ENCODE data around the gene NUDT17.

DNA sequence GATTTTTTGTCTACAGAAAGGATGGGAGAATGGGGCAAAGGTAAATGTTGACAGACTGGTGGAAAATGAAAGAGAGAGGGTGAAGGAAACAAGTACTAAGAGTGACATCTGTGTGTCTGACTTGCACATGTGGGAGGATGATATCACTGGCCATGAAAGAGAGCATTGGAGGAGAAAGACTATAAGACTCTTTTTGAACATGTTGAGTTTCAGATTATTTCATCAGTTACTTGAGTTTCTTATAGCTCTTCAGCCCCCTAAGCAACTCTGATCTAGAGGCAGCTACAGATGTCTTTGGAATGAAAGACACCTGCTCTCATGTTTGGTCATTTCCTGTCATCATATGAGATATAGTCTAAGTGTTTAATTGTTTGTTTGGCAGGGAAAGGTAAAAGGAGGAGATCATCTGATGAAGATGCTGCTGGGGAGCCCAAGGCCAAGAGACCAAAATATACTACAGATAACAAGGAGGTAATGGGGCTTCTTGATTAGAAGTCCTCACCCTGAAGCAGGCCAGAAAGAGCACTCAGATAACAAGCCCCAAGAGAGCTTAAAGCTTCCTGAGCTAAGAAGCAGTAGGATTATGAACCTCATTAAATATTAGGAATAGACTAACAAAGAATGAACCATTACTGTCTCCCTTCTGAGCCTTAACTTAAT lies 16.9 kb upstream of the NUDT17 start:
- TF ChIP-seq BACH2 (CRISPR knock-in tag; IDR thresholded peaks at IDR 0.05; ENCODE audit: borderline replicate concordance), result no peak
- no peak for TF ChIP-seq CREB5 (CRISPR knock-in tag; IDR thresholded peaks at IDR 0.05; ENCODE audit: low read depth)
- TF ChIP-seq TCF4 (CRISPR knock-in tag; IDR thresholded peaks at IDR 0.05; ENCODE audit: borderline replicate concordance), result no peak
- no peak for TF ChIP-seq ARNTL (CRISPR knock-in tag; IDR thresholded peaks at IDR 0.05; ENCODE audit: borderline replicate concordance, low read depth)
- no peak for TF ChIP-seq ESRRG (CRISPR knock-in tag; IDR thresholded peaks at IDR 0.05)
- TF ChIP-seq PATZ1 (CRISPR knock-in tag; IDR thresholded peaks at IDR 0.05; ENCODE audit: borderline replicate concordance), result no peak
- no peak for TF ChIP-seq TSHZ2 (CRISPR knock-in tag; IDR thresholded peaks at IDR 0.05)
- no peak for TF ChIP-seq ZFP3 (CRISPR knock-in tag; IDR thresholded peaks at IDR 0.05)
- no peak for TF ChIP-seq RARB (CRISPR knock-in tag; IDR thresholded peaks at IDR 0.05)

Data from SK-N-SH treated with all-trans-retinoic acid at 6 μM for 48 hours (cell line).